H1 (cell line): ENCODE results near the gene RALY.

Experiments
- EZH2 ChIP-seq: fragments of 200-600 bp; sonication (generic); IDR thresholded peaks from 2 replicates; pipeline ENCODE4 v1.7.1; 2012; ENCODE audit warnings: low read depth, mild to moderate bottlenecking, moderate library complexity, low read length, inconsistent platforms; ENCODE audit not compliant: severe bottlenecking
- HDAC2 ChIP-seq, 2 experiments: fragments of 300-600 bp in 1 of 2; sonication (generic) in 1 of 2; IDR thresholded peaks; 2 replicates each; pipeline ENCODE4 v1.6.1; 2011 to 2012; ENCODE audit warnings: low read depth in 2 of 2, low read length in 2 of 2, mild to moderate bottlenecking in 2 of 2, moderate library complexity in 2 of 2, borderline replicate concordance in 1 of 2, inconsistent platforms in 1 of 2
- SIX5 ChIP-seq: IDR thresholded peaks from 2 replicates; pipeline ENCODE4 v1.6.1; 2011; ENCODE audit warnings: mild to moderate bottlenecking, low read depth, low read length

DNA sequence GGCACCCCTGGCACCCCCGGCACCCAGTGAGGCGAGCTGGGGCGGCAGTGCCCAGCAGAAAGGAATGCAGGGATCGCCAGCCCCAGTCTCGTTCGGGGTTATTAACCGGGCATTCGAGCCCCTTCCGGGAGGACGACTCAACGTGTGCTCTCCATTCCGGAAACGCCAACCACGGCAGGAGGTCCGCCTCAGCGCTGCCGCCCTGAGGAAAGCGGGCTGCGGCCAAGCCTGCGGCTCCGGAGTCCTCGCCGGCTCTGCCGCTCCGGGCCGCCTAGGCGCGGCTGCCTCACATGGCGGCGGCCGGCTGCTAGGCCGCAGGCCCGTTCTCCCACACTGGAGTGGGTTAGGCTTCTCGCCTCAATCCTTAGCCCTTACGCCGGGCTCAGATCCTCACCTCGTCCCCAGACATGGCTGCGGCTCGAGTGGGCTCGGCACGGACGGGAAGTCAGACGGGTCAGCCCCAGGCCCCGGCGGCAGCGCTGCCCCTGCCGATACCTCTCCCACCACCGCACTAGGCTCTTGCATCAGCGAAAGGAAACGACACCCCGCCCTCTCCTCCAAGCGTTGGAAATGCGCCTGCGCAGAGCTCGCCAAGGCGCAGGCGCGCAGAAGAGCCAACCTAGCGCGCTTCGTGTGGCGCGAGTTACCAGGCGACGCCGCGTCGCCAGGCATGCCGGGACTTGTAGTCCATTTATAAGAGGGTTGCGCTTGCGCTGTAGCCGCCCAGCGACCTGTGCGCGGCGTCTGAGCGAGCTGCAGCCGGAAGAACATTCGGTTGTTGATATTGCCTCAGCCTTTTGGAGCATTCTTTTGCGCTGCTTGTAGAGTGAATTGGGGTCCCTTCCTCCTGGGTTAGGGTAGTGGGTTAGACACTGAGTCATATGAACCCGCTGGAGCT, 118.2 kb downstream of the RALY start, which contains the start of gene EIF2S2:
- TF ChIP-seq SIX5: peak; percentile 95
- TF ChIP-seq EZH2: no peak
- TF ChIP-seq HDAC2 (IDR thresholded peaks at IDR 0.05; ENCODE audit: borderline replicate concordance in 1 of 2, low read depth in 2 of 2, low read length in 2 of 2): no peak
